WTC11 (cell line): ENCODE data around the gene MYH9. TPM values are rescaled to one million over a fixed set of nuclear protein-coding genes. Genes with fewer than 3 reads are reported as not detected.
A peak's percentile ranks its signal among the peaks of the same experiment; 100 is the strongest.

ENCODE experiments used
- ATAC-seq: fragments of 200-7000 bp; cut with Tn5 transposase; 2 replicates; pipeline ENCODE4 v1.10.0; 2021; ENCODE audit warnings: mild to moderate bottlenecking, moderate library complexity
- CTCF ChIA-PET: fragments of 300-600 bp; sonication (Branson Sonifier 250); formaldehyde crosslinking; loops from one replicate; lab custom pipeline; 2021; ENCODE audit warnings: antibody characterized with exemption; lab: Charles Lee
- POLR2A ChIA-PET: fragments of 350-600 bp; sonication (Branson Sonifier 250); formaldehyde crosslinking; loops from one replicate; lab custom pipeline; 2021; ENCODE audit warnings: antibody characterized with exemption; lab: Charles Lee
- DNase-seq: peaks from one replicate; pipeline ENCODE4 v3.0.0; 2021; ENCODE audit warnings: low spot score
- H3K27ac Mint-ChIP-seq: 2 replicates; pipeline ENCODE4 v1.8.0; 2021; ENCODE audit warnings: mixed read lengths
- H3K27me3 Mint-ChIP-seq: 2 replicates; pipeline ENCODE4 v1.8.0; 2021; ENCODE audit warnings: low read depth, mild to moderate bottlenecking, moderate library complexity, mixed read lengths
- H3K36me3 Mint-ChIP-seq: 2 replicates; pipeline ENCODE4 v1.8.0; 2021; ENCODE audit warnings: mixed read lengths
- H3K4me1 Mint-ChIP-seq: 2 replicates; pipeline ENCODE4 v1.8.0; 2022; ENCODE audit warnings: mixed read lengths
- H3K4me3 Mint-ChIP-seq: 2 replicates; pipeline ENCODE4 v1.8.0; 2021; ENCODE audit warnings: mild to moderate bottlenecking, moderate library complexity, mixed read lengths
- H3K9me3 Mint-ChIP-seq: 2 replicates; pipeline ENCODE4 v1.8.0; 2021; ENCODE audit warnings: mixed read lengths
- AR ChIP-seq: fragments of 250-450 bp; sonication (Bioruptor Pico); IDR thresholded peaks from 2 replicates; pipeline ENCODE4 v1.9.0; 2021; ENCODE audit warnings: mild to moderate bottlenecking
- ELF4 ChIP-seq: sonication (generic); formaldehyde crosslinking; IDR thresholded peaks from 2 replicates; pipeline ENCODE4 v1.8.1; 2022; ENCODE audit warnings: low read depth, mild to moderate bottlenecking, moderate library complexity, missing genetic modification reagents
- HMGA2 ChIP-seq: fragments of 250-450 bp; sonication (Bioruptor Pico); IDR thresholded peaks from 2 replicates; pipeline ENCODE4 v1.4.0; 2021; ENCODE audit warnings: mild to moderate bottlenecking, moderate library complexity
- MLX ChIP-seq: sonication (generic); formaldehyde crosslinking; IDR thresholded peaks from 2 replicates; pipeline ENCODE4 v1.8.1; 2023; ENCODE audit warnings: mild to moderate bottlenecking, missing genetic modification reagents, moderate library complexity
- NFATC4 ChIP-seq: fragments of 250-450 bp; sonication (Bioruptor Pico); IDR thresholded peaks from 2 replicates; pipeline ENCODE4 v1.9.0; 2021; ENCODE audit warnings: mild to moderate bottlenecking
- STAT6 ChIP-seq: sonication (generic); formaldehyde crosslinking; conservative IDR thresholded peaks from 2 replicates; pipeline ENCODE4 v1.8.1; 2023; ENCODE audit warnings: mild to moderate bottlenecking, low read depth, missing genetic modification reagents, moderate library complexity
- ZBTB21 ChIP-seq: sonication (generic); formaldehyde crosslinking; IDR thresholded peaks from 2 replicates; pipeline ENCODE4 v1.8.1; 2023; ENCODE audit warnings: mild to moderate bottlenecking, missing genetic modification reagents, borderline replicate concordance
- ZBTB43 ChIP-seq: sonication (generic); formaldehyde crosslinking; IDR thresholded peaks from 2 replicates; pipeline ENCODE4 v1.8.1; 2023; ENCODE audit warnings: mild to moderate bottlenecking, missing genetic modification reagents
- ZMAT4 ChIP-seq: fragments of 250-450 bp; sonication (Bioruptor Pico); IDR thresholded peaks from 2 replicates; pipeline ENCODE4 v1.9.0; 2021; ENCODE audit warnings: mild to moderate bottlenecking
- ZNF219 ChIP-seq: sonication (generic); formaldehyde crosslinking; IDR thresholded peaks from 2 replicates; pipeline ENCODE4 v1.8.0; 2023; ENCODE audit warnings: missing genetic modification reagents, mild to moderate bottlenecking, borderline replicate concordance
- ZNF423 ChIP-seq: fragments of 250-450 bp; sonication (Bioruptor Pico); IDR thresholded peaks from 2 replicates; pipeline ENCODE4 v2.1.2; 2022; ENCODE audit warnings: mild to moderate bottlenecking, moderate library complexity
- ZNF425 ChIP-seq: fragments of 250-450 bp; sonication (Bioruptor Pico); conservative IDR thresholded peaks from 2 replicates; pipeline ENCODE4 v1.9.0; 2021; ENCODE audit warnings: mild to moderate bottlenecking
- ZNF532 ChIP-seq: fragments of 250-450 bp; sonication (Bioruptor Pico); IDR thresholded peaks from 2 replicates; pipeline ENCODE4 v1.9.0; 2021; ENCODE audit warnings: mild to moderate bottlenecking, borderline replicate concordance
- ZSCAN18 ChIP-seq: fragments of 250-450 bp; sonication (Bioruptor Pico); IDR thresholded peaks from 2 replicates; pipeline ENCODE4 v2.1.2; 2022; ENCODE audit warnings: mild to moderate bottlenecking, moderate library complexity
- total RNA-seq: library from RNA; stranded (reverse); gene quantifications from 3 replicates; pipeline ENCODE4 v1.2.3, GENCODE V29; 2021

Gene MYH9
- total RNA-seq, 1 experiment from 2014 or later: 277 TPM

GRCh38 chr22:36367479-36367878 is 20.3 kb downstream of the MYH9 start:
- POLR2A ChIA-PET: interaction anchor here (1.2 to 8.0 kb wide), 2 partner anchors 8 to 19 kb away, joined by 7 to 66 read pairs; partner anchors contain the start of gene MYH9

More at GRCh38 chr22:36367479-36367878, 20.3 kb downstream of the MYH9 start:
- Mint-ChIP-seq H3K4me3 (no peak overlapping the region; the same call in 1 of the 2 replicates), H3K27me3 (no peaks in the 10 kb centered on the region), H3K9me3 (no peaks in the 10 kb centered on the region), H3K36me3 (peaks cover 5% of the 10 kb centered on the region), H3K27ac (peak overlapping the region; percentile 100), H3K4me1 (peaks cover 96% of the 10 kb centered on the region)
- no peak for ATAC-seq
- DNase-seq: no peak
- TF ChIP-seq ZNF423 (CRISPR knock-in tag) (no peak), ZBTB43 (CRISPR knock-in tag) (no peak), ZNF219 (CRISPR knock-in tag) (no peak), MLX (CRISPR knock-in tag) (no peak), NFATC4 (CRISPR knock-in tag) (no peak), STAT6 (no peak), ZSCAN18 (no peak), ELF4 (CRISPR knock-in tag) (no peak), AR (CRISPR knock-in tag) (no peak), HMGA2 (CRISPR knock-in tag) (no peak), ZMAT4 (CRISPR knock-in tag) (no peak), ZNF532 (CRISPR knock-in tag) (no peak), ZNF425 (CRISPR knock-in tag) (no peak), ZBTB21 (CRISPR knock-in tag) (no peak)
- CTCF ChIA-PET: interaction anchor here (0.5 to 1.5 kb wide), 2 partner anchors 18 to 51 kb away, joined by 3 to 6 read pairs; no protein-coding TSS in a partner anchor
